GM18909 (cell line): ENCODE results near the gene TMEM131.
"Not testable (repeated sequence)": the region's sequence is repeated elsewhere in the genome, so short reads cannot be mapped to it uniquely, and the experiment has no call there.

Experiments used
- ATAC-seq: cut with Tn5 transposase; IDR thresholded peaks from one replicate; pipeline ENCODE4 v1.9.1; 2021; ENCODE audit warnings: mild to moderate bottlenecking; ENCODE audit not compliant: unreplicated experiment, poor library complexity

Gene TMEM131

GRCh38 chr2:97716695-97717612 is 278.8 kb downstream of the TMEM131 start:
- no peak for ATAC-seq

- no peak for ATAC-seq
Observed at GRCh38 chr2:97715951-97716694, 279.6 kb downstream of the TMEM131 start.

DNA sequence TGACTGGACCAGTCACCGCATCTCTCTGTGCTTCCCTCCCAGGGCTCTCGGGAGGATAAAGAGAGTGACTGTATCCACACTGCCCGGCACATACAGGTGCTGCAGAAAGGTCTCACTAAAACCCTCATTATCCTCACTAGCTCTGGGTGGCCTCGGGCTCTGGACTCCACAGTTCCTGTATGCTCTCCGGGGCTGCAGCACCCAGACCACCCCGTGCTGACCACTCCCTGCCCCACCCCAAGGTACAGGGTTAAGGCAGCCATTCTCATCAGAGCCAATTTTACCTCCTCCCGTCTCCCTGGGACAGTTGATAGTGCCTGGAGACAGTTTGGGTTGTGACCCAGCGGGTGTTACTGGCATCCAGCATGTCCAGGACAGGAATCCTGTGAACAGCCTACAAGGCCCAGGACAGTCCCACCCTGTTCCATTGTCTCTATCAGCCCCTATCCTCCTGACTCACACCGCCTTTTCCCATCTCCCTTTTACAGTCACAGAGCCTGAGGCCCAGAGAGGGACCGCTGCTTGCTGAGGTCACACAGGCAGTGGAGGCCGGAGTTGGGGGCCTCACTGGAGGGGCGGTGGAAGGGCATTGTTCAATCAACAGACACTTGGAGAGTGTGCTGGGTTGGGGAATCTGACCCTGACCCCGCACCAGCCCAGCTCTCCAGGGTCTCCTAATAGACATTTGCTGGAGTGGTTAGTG is 280.6 kb downstream of the TMEM131 start:
- ATAC-seq, result no peak

DNA sequence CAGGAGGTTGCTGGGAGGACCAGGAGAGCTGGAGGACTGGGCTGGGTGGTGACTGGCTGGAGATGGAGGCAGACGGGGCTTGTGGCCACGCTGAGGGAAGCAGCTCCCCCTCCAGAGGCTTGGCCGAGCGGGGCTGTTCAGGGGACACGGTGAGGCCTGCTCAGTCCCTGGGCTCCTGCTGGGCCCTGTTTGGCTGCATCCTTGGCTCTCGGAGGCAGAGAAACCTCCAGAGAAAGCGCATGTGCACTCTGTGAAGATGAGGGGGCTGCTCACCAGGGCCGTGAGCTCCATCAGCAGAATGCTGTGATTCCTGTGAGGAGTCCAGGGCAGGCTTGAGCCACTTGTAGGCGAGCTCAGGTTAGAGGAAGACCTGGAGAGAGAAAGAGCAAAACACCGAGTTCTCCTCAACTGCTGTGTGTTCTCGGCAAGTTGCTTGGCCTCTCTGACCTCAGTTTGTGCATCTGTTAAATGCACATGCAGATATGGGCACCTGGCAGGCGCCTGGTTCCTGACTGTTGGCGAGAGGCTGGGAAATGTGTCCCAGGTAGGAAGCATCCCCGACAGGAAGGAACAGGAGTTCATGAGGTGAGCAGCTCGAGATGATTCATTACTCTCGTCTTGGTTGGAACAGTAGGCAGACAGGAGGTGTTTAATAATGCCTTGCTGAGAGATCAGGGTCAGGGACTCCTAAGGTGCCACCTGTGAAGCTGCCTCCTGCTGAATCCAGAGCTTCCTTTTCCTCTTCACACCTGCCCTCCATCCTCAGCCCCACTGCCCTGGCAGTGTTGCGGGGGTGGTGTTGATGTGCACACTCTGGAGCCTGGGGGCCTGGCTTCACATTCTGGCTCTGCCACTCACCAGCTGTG is 281.4 kb downstream of the TMEM131 start:
- no peak for ATAC-seq

GRCh38 chr2:97713296-97714083 is 282.3 kb downstream of the TMEM131 start, which contains the start of gene ZAP70:
Gene ZAP70, plus strand, starts transcription at chr2:97713576. Its CDS starts 10,461 bp downstream, at chr2:97724037.
- no peak for ATAC-seq

GRCh38 chr2:97712693-97713295 is 283.0 kb downstream of the TMEM131 start:
- ATAC-seq, result no peak

DNA sequence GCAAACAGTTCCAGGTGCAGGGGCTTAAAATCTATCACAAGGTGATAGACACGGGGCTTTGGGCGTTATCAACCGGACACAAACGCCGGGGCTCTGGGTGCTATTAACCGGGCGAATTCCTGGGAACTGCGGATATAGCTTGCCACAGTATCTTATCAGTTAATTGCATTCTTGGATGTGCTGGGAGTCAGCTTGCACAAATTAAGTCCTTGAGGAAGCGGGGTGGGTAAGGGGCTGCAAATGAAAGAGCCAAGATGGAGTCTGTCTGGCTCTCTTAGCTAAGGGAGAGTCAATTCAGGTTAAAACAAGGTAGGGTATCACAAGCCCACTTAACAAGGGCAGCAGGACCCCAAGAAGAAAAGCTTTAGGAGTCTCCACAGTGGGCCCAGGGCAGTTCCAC is 283.6 kb downstream of the TMEM131 start:
- not testable (repeated sequence) for ATAC-seq

DNA sequence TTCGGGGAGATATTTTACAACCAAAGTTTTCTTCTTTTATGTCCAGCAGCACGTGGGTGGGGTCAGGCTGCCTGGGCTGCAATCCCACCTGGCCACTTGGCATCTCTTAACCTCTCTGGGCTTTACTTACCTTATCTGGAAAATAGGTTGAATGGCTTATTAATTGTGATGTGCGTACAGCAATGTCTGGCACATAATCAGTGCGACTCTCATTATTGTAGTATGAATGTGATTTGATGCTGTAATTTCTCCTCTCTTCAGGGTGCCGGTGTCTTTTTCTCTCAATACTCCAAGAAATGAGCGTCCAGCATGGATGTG is 284.4 kb downstream of the TMEM131 start:
- ATAC-seq, result no peak

DNA sequence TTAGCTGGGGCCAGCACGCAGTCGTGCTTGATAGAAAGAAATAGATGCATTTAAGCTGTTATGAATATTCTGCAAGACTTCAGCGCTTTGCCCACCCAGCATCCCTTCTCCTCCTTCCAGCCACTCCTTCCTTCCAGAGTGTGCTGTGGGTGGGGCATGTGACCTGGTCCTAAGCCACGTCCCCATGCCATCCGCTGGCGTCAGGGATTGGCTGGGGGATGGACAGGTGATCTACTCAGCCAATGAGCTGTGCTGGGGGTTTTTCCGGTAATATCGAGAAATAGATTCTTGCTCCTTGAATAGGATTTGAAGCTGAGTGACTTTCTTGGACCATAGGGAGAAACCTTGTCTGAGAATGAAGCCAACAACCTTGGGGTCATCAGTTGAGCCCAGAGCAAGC is 287.1 kb downstream of the TMEM131 start:
- ATAC-seq, result no peak

DNA sequence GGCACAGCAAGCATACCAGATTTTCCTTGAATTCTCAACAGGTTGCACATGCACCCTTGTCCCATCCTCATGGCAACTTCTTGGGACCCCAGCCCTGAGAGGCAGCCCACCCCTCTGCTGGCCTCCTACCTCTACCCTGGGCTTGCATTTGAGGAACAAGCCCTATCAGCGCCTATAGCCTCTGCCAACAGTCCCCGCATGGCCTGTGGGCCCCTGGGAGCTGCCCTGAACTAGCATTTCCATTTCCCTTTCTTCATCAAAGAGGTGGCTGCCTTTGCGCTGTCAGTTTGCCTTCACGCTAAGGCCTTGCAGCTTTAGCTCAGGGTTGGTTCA is 287.7 kb downstream of the TMEM131 start:
- no peak for ATAC-seq

- no peak for ATAC-seq
Observed at GRCh38 chr2:97707362-97708047, 288.2 kb downstream of the TMEM131 start.

- no peak for ATAC-seq
Observed at GRCh38 chr2:97706708-97707345, 288.9 kb downstream of the TMEM131 start.
